Measurements from ENCODE around the gene ABCD3. TPM values are rescaled to one million over a fixed set of nuclear protein-coding genes. Genes with fewer than 3 reads are reported as not detected.
A peak's percentile ranks its signal among the peaks of the same experiment; 100 is the strongest.

Gene ABCD3
- total RNA-seq, 2 donors from 2014 or later, result 35.5 to 38.5 TPM

DNA sequence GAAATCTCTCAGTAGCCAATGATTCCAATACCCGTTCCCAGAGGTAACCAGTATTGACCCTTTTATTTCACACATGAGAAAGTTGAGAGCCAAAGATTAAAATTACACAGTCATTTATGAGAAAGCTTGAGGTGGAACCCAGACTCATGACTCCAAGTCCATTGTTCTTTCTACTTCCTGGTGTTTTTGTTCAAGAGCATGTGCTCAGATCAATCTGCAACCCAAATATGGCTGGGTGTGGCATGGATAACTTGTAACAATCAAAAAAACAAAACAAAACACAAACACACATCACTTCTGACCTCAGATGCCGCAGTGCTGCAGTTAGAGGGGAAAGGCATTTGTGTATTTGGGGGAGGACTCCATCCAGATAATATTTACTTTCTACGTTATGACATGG lies 18.7 kb upstream of the ABCD3 start:
- intact Hi-C loops (cut with DNase I), result no loop called here
- Histone ChIP-seq H3K9me3 (no peaks in the 10 kb centered on the region), H3K36me3 (no peaks in the 10 kb centered on the region), H3K27ac (no peak overlapping the region), H3K4me3 (no peak overlapping the region), H3K27me3 (replicated peaks; ENCODE audit: insufficient read depth) (no peaks in the 10 kb centered on the region), H3K4me1 (replicated peaks) (no peaks in the 10 kb centered on the region)
- DNase-seq (ENCODE audit: low spot score), result no peak
- TF ChIP-seq POLR2A (IDR thresholded peaks at IDR 0.05) (no peak), POLR2AphosphoS5 (IDR thresholded peaks at IDR 0.05) (no peak), CTCF (IDR thresholded peaks at IDR 0.05) (no peak)
- WGBS, result 86% methylated on average over 3 of the region's 3 CpGs

GRCh38 chr1:94401206-94401605 lies 17.0 kb upstream of the ABCD3 start:
- no peaks in the 10 kb centered on the region for H3K27me3 ChIP-seq (replicated peaks; ENCODE audit: insufficient read depth)
- H3K4me1 ChIP-seq (replicated peaks), result no peaks in the 10 kb centered on the region
- no peak for DNase-seq (ENCODE audit: low spot score)
- H3K4me3 ChIP-seq, result no peak overlapping the region
- 52% methylated on average over 4 of the region's 4 CpGs for WGBS
- no peaks in the 10 kb centered on the region for H3K9me3 ChIP-seq
- H3K36me3 ChIP-seq, result no peaks in the 10 kb centered on the region
- no peak overlapping the region for H3K27ac ChIP-seq
- intact Hi-C loops (cut with DNase I), result no loop called here
- TF ChIP-seq CTCF (IDR thresholded peaks at IDR 0.05) (no peak), POLR2A (IDR thresholded peaks at IDR 0.05) (no peak), POLR2AphosphoS5 (IDR thresholded peaks at IDR 0.05) (no peak)

DNA sequence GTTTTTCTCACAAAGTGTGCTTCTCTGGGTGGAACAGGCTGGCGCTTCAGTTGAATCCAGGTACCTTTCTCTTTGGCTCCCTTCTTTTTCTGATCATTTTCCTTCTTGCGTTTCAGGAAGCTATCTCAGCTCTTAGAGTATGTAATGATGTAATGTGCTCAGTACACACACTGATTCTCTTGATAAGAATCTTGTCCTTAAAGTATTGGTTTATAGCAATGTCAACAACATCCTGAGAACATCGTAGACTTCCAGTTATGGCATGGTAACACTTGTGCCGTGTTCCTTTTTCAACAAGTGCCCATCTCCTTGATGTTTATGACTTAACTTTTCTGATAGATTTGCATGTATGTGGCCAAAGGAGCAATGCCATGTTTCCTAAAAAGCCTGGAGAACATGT lies 11.7 kb upstream of the ABCD3 start:
- H3K4me1 ChIP-seq (replicated peaks), result peaks cover 3% of the 10 kb centered on the region
- 36% methylated on average over 4 of the region's 4 CpGs for WGBS
- H3K27me3 ChIP-seq (replicated peaks; ENCODE audit: insufficient read depth), result no peaks in the 10 kb centered on the region
- intact Hi-C loops (cut with DNase I), result no loop called here
- TF ChIP-seq POLR2AphosphoS5 (IDR thresholded peaks at IDR 0.05), result peak; percentile 81
- no peak for TF ChIP-seq POLR2A (IDR thresholded peaks at IDR 0.05)
- no peak for DNase-seq (ENCODE audit: low spot score)
- H3K27ac ChIP-seq, result no peak overlapping the region
- no peaks in the 10 kb centered on the region for H3K36me3 ChIP-seq
- no peak overlapping the region for H3K4me3 ChIP-seq
- H3K9me3 ChIP-seq, result no peaks in the 10 kb centered on the region

GRCh38 chr1:94408104-94408830 lies 9.9 kb upstream of the ABCD3 start:
- no peak for DNase-seq (ENCODE audit: low spot score)
- intact Hi-C loops (cut with DNase I), result no loop called here
- Histone ChIP-seq H3K9me3 (no peaks in the 10 kb centered on the region), H3K27ac (no peak overlapping the region), H3K36me3 (no peaks in the 10 kb centered on the region), H3K4me3 (no peak overlapping the region), H3K27me3 (replicated peaks; ENCODE audit: insufficient read depth) (no peaks in the 10 kb centered on the region), H3K4me1 (replicated peaks) (peaks cover 3% of the 10 kb centered on the region)
- TF ChIP-seq CTCF (IDR thresholded peaks at IDR 0.05), result no peak
- TF ChIP-seq POLR2A (IDR thresholded peaks at IDR 0.05), result no peak
- TF ChIP-seq POLR2AphosphoS5 (IDR thresholded peaks at IDR 0.05), result no peak
- 67% methylated on average over 8 of the region's 8 CpGs for WGBS

DNA sequence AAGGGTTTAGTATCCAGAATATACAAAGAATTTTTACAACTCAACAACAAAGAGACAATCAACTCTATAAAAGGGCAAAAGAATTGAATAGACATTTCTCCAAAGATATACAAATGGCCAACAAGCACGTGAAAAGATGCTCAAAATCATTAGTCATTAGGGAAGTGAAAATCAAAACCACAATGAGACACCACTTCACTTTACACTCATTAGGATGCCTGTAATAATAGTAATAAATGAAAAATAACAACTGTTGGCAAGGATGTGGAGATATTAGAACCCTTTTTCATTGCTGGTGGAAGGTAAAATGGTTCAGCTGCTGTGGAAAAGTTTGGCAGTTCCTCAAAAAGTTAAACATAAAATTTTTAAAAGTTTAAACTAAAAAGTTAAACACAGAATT lies 7.0 kb upstream of the ABCD3 start:
- no peak for TF ChIP-seq CTCF (IDR thresholded peaks at IDR 0.05)
- no peak for TF ChIP-seq POLR2A (IDR thresholded peaks at IDR 0.05)
- no peak for TF ChIP-seq POLR2AphosphoS5 (IDR thresholded peaks at IDR 0.05)
- WGBS, result 23% methylated on average over 1 of the region's 1 CpG
- intact Hi-C loops (cut with DNase I), result no loop called here
- H3K27me3 ChIP-seq (replicated peaks; ENCODE audit: insufficient read depth), result no peaks in the 10 kb centered on the region
- no peak for DNase-seq (ENCODE audit: low spot score)
- peaks cover 3% of the 10 kb centered on the region for H3K4me1 ChIP-seq (replicated peaks)
- H3K9me3 ChIP-seq, result no peaks in the 10 kb centered on the region
- H3K36me3 ChIP-seq, result no peaks in the 10 kb centered on the region
- no peak overlapping the region for H3K27ac ChIP-seq
- H3K4me3 ChIP-seq, result no peak overlapping the region
